HG03064 (cell line): ENCODE measurements around the gene RBM47.
A peak's percentile ranks its signal among the peaks of the same experiment; 100 is the strongest.
"Not testable (repeated sequence)": the region's sequence is repeated elsewhere in the genome, so short reads cannot be mapped to it uniquely, and the experiment has no call there.

ENCODE experiments used
- ATAC-seq: cut with Tn5 transposase; IDR thresholded peaks from one replicate; pipeline ENCODE4 v1.9.1; 2021; ENCODE audit warnings: low read depth; ENCODE audit not compliant: unreplicated experiment

The RBM47 gene

GRCh38 chr4:40629401-40630334, at the start of gene RBM47:
Gene RBM47, minus strand, starts transcription at chr4:40629864. Its CDS starts 190,971 bp downstream, at chr4:40438893.
- peak; percentile 43 for ATAC-seq

GRCh38 chr4:40678421-40678820, 48.8 kb upstream of the RBM47 start:
- no peak for ATAC-seq

- ATAC-seq = no peak
Observed at GRCh38 chr4:40675166-40675565, 45.5 kb upstream of the RBM47 start.

- ATAC-seq = peak; percentile 69
Observed at GRCh38 chr4:40672528-40673522, 43.2 kb upstream of the RBM47 start.

GRCh38 chr4:40669504-40669903, 39.8 kb upstream of the RBM47 start:
- ATAC-seq = no peak

GRCh38 chr4:40665842-40666241, 36.2 kb upstream of the RBM47 start:
- ATAC-seq = no peak

GRCh38 chr4:40662962-40663604, 33.4 kb upstream of the RBM47 start:
- no peak for ATAC-seq

- ATAC-seq = no peak
Observed at GRCh38 chr4:40661803-40662202, 32.1 kb upstream of the RBM47 start.

- ATAC-seq = peak; percentile 88
Observed at GRCh38 chr4:40656201-40656863, 26.7 kb upstream of the RBM47 start.

- ATAC-seq = no peak
Observed at GRCh38 chr4:40651280-40651679, 21.6 kb upstream of the RBM47 start.

GRCh38 chr4:40649321-40649720, 19.7 kb upstream of the RBM47 start:
- no peak for ATAC-seq

- no peak for ATAC-seq
Observed at GRCh38 chr4:40648742-40649281, 19.1 kb upstream of the RBM47 start.

- ATAC-seq = no peak
Observed at GRCh38 chr4:40648131-40648530, 18.5 kb upstream of the RBM47 start.

- ATAC-seq = no peak
Observed at GRCh38 chr4:40645586-40645985, 15.9 kb upstream of the RBM47 start.

GRCh38 chr4:40632080-40632479, 2.4 kb upstream of the RBM47 start:
- no peak for ATAC-seq

- peak; percentile 42 for ATAC-seq
Observed at GRCh38 chr4:40630335-40631021, 814 bp upstream of the RBM47 start.

- ATAC-seq = no peak
Observed at GRCh38 chr4:40628888-40629287, 776 bp downstream of the RBM47 start.

- ATAC-seq = not testable (repeated sequence)
Observed at GRCh38 chr4:40628407-40628806, 1.3 kb downstream of the RBM47 start.

- ATAC-seq = no peak
Observed at GRCh38 chr4:40627540-40627939, 2.1 kb downstream of the RBM47 start.
